ENCODE results near the gene TM4SF20.

Gene TM4SF20

DNA sequence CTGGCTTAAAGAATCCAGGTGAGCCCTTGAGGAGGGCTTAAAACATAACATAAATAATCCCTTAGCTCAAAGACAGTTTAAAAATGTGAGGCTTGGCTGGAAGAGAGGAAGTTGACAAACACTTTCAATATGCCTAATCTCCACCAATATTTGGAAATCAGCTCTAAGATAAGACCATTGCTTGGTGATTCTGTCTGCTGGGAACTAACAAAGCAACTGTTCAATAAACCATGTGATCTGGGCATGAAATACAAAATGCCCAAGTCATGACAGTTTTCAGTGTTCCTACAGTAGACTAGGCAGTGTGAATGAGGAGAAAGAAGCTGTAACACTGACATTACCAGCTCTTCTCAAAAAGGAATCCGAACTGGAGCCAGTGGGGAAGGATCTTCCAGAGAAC lies 43.4 kb downstream of the TM4SF20 start:
- no peak overlapping the region for H3K4me3 Mint-ChIP-seq
- no peaks in the 10 kb centered on the region for H3K27me3 Mint-ChIP-seq (ENCODE audit: low read depth)
- DNase-seq (ENCODE audit: low spot score) = no peak
- H3K9me3 Mint-ChIP-seq = no peaks in the 10 kb centered on the region
- H3K27ac Mint-ChIP-seq = no peak overlapping the region
- peaks cover 24% of the 10 kb centered on the region for H3K4me1 Mint-ChIP-seq (ENCODE audit: low read depth)
- H3K36me3 Mint-ChIP-seq (ENCODE audit: low read depth) = peaks cover 59% of the 10 kb centered on the region

DNA sequence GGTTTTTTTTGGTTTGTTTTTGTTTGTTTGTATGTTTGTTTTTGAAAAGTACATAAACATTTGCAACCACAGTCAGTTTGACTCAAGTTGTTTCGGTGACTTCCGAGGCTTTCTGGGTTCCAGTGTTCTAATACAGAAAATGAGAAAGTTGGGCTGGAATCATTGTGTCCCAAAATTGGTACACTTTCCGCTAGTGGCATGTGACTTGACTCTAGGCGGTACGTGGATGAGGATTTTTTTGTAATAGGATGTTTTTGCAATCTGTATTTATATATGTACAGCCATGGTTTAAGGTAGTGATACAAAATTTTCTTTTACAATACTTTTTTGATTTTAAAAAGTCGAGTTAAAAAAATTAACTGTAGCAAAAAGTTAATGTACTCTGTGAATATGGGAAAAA lies 52.3 kb downstream of the TM4SF20 start:
- no peak for DNase-seq (ENCODE audit: low spot score)
- Mint-ChIP-seq H3K36me3 (ENCODE audit: low read depth) (peaks cover 21% of the 10 kb centered on the region), H3K4me1 (ENCODE audit: low read depth) (peaks cover 37% of the 10 kb centered on the region), H3K27me3 (ENCODE audit: low read depth) (peaks cover 8% of the 10 kb centered on the region), H3K27ac (no peak overlapping the region), H3K4me3 (peak overlapping the region; percentile 94), H3K9me3 (peaks cover 12% of the 10 kb centered on the region)

DNA sequence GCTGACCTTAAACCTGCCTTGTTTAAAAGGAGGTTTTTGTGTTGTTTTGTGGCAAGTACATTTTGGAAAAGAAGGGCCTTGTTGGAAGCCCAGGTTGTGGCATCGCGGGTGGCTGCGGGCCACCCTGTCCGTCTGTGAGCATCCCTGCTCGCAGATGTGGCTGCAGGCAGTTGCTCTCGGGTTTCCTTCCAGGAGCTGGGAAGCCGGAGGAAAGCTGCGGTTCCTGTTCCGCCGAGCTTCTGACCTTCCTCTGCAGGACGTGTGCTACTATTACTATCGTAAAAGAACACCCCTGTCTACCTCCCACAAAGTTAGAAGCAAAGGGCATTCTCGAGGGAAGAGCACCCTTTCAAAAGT lies 53.3 kb downstream of the TM4SF20 start:
- Mint-ChIP-seq H3K27me3 (ENCODE audit: low read depth) (peaks cover 8% of the 10 kb centered on the region), H3K27ac (peak overlapping the region; percentile 94), H3K9me3 (peaks cover 12% of the 10 kb centered on the region), H3K4me1 (ENCODE audit: low read depth) (peaks cover 37% of the 10 kb centered on the region), H3K36me3 (ENCODE audit: low read depth) (peaks cover 14% of the 10 kb centered on the region), H3K4me3 (peak overlapping the region; percentile 94)
- no peak for DNase-seq (ENCODE audit: low spot score)

DNA sequence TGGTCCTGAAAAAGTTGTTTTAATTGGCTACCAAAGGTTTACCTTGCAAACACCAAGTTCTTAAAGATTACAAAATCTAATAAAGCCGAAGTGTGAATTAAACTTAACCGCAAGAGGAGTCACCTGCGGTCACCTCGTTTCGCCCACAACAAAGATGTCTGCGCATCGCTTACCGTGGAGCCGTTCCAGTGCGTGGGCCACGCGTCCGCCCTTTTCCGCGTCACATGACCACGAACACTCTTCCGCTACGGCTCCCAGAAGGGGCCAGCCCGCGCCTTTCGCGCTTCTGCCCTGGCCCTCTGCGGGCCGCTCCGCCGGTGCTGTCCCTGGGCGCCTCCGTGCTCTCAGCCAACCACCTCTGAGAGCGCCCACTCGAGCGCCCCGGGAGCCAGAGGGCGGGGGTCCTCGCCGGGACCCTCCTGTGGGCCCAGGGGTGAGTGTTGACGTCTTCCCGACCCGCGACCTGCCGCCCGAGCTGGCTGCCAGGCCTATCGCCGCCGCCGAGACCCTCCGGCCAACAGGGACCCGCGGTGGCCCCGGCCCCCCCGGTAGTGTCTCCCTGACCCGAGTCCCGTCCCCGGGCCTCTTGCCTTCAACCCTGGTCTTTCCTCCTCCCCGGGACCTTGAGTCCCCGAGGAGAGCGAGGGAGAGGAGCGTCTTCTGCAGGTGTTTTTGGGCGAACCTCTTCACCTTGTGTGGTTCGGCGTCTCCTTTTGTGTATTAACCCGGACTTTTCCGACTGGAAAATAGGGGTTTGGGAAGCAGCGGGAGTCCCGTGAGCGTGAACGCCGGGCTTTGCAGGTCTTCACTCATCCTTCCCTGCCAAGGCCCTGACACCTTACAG lies 53.9 kb downstream of the TM4SF20 start, which contains the start of gene MFF:
TSS of gene MFF (plus strand) at position 257 of the 844 bp plus-strand sequence. CDS start 5,415 bp downstream, outside the sequence.
- Mint-ChIP-seq H3K27ac (peak within 1 kb of the TSS; percentile 94), H3K27me3 (ENCODE audit: low read depth) (peaks cover 8% of the 10 kb centered on the region), H3K9me3 (peaks cover 12% of the 10 kb centered on the region), H3K4me3 (peak within 1 kb of the TSS; percentile 94), H3K4me1 (ENCODE audit: low read depth) (peaks cover 37% of the 10 kb centered on the region), H3K36me3 (ENCODE audit: low read depth) (peaks cover 10% of the 10 kb centered on the region)
- peak; percentile 94 for DNase-seq (ENCODE audit: low spot score)

DNA sequence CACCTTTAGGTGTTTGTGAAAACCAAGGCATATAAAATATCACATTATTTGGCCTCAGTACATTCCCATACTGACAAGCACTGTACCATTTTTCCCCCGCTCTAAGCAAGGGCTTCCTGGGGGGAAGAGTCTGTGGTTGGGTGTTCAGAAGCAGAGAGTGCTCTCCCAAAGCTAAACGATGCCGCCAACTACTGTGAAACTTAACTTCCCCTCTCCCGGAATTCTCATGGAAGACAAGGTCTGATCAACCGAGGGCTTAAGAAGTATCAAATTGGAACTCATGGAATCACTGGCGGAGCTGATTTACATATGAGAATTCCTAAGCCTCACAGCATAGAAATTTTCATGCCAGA lies 54.5 kb downstream of the TM4SF20 start:
- peaks cover 37% of the 10 kb centered on the region for H3K4me1 Mint-ChIP-seq (ENCODE audit: low read depth)
- H3K9me3 Mint-ChIP-seq = peaks cover 12% of the 10 kb centered on the region
- H3K27me3 Mint-ChIP-seq (ENCODE audit: low read depth) = peaks cover 8% of the 10 kb centered on the region
- peaks cover 9% of the 10 kb centered on the region for H3K36me3 Mint-ChIP-seq (ENCODE audit: low read depth)
- H3K4me3 Mint-ChIP-seq = peak overlapping the region; percentile 94
- no peak for DNase-seq (ENCODE audit: low spot score)
- peak overlapping the region; percentile 67 for H3K27ac Mint-ChIP-seq

DNA sequence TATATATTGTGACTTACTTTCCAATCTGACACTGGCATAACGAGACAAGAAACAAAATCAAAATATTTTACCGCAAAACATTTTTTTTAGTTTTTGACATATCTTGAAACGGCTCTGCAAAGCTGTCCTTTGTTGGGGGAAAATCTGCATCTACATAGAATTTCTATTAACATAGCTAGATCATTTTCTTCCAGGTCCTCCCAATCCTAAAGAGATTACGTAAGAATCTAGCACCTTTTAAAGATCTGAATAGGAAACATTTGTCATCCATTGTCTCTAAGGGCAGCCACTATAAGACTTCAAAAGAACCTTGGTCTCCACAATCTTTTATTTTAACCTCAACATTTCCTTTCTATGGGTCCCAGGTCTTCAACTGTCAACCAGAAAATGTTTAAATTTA lies 55.3 kb downstream of the TM4SF20 start:
- Mint-ChIP-seq H3K27me3 (ENCODE audit: low read depth) (peaks cover 8% of the 10 kb centered on the region), H3K27ac (no peak overlapping the region), H3K9me3 (peaks cover 12% of the 10 kb centered on the region), H3K36me3 (ENCODE audit: low read depth) (peaks cover 7% of the 10 kb centered on the region), H3K4me3 (no peak overlapping the region), H3K4me1 (ENCODE audit: low read depth) (peaks cover 37% of the 10 kb centered on the region)
- no peak for DNase-seq (ENCODE audit: low spot score)

DNA sequence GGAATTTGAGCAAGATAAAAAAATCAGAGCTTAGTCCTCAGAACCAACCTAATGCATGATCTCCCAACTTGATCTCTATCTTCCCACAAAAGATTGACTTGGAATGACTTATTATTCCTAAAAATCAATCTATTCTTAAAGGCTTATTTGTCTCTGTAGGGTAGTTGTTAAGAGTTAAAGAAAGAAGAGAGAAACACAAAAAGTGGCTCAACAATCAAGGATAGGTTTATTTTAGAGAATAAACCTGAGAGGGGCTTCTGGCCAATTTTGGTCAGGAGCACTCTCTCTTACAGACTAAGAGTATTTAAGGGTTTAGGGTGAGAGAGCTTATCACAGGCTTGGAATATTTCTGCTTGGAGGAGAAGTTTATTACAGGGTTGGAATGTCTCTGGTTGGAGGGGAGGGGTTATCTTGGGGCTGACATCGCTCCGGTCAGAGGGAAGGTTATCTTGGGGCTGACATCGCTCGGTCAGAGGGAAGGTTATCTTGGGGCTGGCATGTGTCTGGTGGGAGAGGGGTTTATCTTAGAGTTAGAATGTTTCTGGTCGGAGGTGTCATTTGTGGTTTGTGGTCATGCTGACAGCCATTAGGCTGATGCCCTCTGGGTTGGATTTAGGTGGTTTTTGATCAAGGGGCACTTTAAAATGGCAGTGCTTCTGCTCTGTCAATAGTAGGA lies 56.4 kb downstream of the TM4SF20 start:
- no peaks in the 10 kb centered on the region for H3K36me3 Mint-ChIP-seq (ENCODE audit: low read depth)
- H3K27me3 Mint-ChIP-seq (ENCODE audit: low read depth) = peaks cover 11% of the 10 kb centered on the region
- peaks cover 15% of the 10 kb centered on the region for H3K9me3 Mint-ChIP-seq
- H3K27ac Mint-ChIP-seq = no peak overlapping the region
- peaks cover 29% of the 10 kb centered on the region for H3K4me1 Mint-ChIP-seq (ENCODE audit: low read depth)
- no peak overlapping the region for H3K4me3 Mint-ChIP-seq
- DNase-seq (ENCODE audit: low spot score) = no peak

DNA sequence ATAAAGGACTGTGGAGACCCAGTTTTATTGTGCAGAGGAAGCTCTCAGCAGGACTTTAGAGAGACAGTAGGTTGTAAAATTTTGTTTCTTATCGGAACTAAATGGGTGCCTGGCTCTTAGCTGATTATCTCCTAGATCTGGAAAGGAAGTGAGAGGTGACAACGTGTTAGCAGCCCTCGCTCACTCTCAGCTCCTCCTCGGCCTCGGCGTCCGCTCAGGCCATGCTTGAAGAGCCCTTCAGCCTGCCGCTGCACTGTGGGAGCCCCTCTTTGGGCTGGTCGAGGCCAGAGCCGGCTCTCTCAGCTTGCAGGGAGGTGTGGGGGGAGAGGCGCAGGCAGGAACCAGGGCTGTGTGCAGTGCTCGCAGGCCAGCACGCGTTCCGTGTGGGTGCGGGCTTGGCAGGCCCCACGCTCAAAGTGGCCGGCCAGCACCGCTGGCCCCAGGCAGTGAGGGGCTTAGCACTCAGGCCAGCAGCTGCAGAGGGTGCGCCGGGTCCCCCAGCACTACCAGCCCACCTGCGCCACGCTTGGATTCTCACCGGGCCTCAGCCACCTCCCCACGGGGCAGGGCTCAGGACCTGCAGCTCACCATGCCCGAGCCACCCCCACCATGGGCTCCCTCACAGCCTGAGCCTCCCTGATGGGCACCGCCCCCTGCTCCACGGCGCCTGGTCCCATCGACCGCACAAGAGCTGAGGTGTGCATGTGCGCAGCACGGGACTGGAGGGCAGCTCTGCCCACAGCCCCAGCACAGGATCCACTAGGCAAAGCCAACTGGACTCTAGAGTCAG lies 58.6 kb downstream of the TM4SF20 start:
- peaks cover 13% of the 10 kb centered on the region for H3K27me3 Mint-ChIP-seq (ENCODE audit: low read depth)
- peaks cover 17% of the 10 kb centered on the region for H3K4me1 Mint-ChIP-seq (ENCODE audit: low read depth)
- no peak for DNase-seq (ENCODE audit: low spot score)
- no peaks in the 10 kb centered on the region for H3K36me3 Mint-ChIP-seq (ENCODE audit: low read depth)
- no peak overlapping the region for H3K4me3 Mint-ChIP-seq
- H3K27ac Mint-ChIP-seq = no peak overlapping the region
- peaks cover 18% of the 10 kb centered on the region for H3K9me3 Mint-ChIP-seq

DNA sequence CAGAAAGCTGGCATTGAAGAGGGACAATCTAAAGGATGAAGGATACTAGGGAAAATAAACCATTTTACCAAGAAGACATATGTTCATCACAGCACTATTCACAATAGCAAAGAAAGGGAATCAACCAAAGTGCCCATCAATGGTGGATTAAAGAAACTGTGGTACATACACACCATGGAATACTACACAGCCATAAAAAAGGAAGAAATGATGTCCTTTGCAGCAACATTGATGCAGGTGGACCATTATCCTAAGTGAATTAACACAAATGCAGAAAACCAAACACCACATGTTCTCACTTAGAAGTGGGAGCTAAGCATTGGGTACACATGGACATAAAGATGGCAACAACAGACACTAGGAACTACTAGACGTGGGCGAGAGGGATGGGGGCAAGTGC lies 61.3 kb downstream of the TM4SF20 start:
- no peak for DNase-seq (ENCODE audit: low spot score)
- Mint-ChIP-seq H3K4me3 (no peak overlapping the region), H3K9me3 (peaks cover 11% of the 10 kb centered on the region), H3K4me1 (ENCODE audit: low read depth) (peaks cover 2% of the 10 kb centered on the region), H3K27me3 (ENCODE audit: low read depth) (peaks cover 8% of the 10 kb centered on the region), H3K27ac (no peak overlapping the region), H3K36me3 (ENCODE audit: low read depth) (no peaks in the 10 kb centered on the region)

DNA sequence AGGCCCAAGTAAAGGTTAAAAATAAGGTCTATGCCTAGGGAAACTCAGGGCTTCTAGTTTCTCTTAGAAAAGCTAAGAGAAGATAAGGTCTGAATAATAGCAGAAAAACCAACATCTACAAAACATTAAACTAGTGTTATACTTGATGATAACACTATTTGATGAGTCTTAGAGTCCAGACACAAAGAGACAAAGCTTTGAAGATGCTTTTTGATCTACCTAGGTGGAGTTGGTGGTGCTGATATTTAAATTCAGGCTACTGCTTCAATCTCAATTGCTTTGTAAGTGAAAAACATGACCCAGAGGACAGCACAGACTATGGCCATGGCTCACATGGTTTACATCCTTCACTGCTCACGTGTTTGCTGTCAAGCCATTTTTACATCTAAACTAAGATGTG lies 65.8 kb downstream of the TM4SF20 start:
- Mint-ChIP-seq H3K4me1 (ENCODE audit: low read depth) (no peaks in the 10 kb centered on the region), H3K36me3 (ENCODE audit: low read depth) (no peaks in the 10 kb centered on the region), H3K27me3 (ENCODE audit: low read depth) (peaks cover 6% of the 10 kb centered on the region), H3K4me3 (no peak overlapping the region), H3K27ac (no peak overlapping the region), H3K9me3 (peaks cover 6% of the 10 kb centered on the region)
- no peak for DNase-seq (ENCODE audit: low spot score)

DNA sequence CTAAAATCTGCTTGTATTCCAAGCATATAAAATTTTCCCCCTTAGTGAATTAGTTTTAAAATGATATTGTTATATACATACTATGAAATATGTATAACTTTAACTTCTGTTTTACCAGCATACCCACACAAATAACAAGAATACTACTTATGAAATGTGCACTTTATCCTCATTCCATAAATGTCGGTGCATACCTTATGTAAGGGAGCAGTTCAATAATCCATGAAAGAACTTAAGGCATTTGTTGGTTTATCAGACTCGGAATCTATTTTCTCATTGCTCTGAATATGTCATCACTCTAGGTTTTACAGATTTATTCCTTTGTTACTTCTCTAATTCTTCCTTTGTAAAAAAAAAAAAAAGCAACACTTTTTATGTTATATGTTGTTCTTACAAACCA lies 66.5 kb downstream of the TM4SF20 start:
- Mint-ChIP-seq H3K9me3 (peaks cover 2% of the 10 kb centered on the region), H3K27me3 (ENCODE audit: low read depth) (peaks cover 2% of the 10 kb centered on the region), H3K4me1 (ENCODE audit: low read depth) (no peaks in the 10 kb centered on the region), H3K36me3 (ENCODE audit: low read depth) (no peaks in the 10 kb centered on the region), H3K4me3 (no peak overlapping the region), H3K27ac (no peak overlapping the region)
- no peak for DNase-seq (ENCODE audit: low spot score)

All from T-helper 2 cell treated with Interferon-gamma antibody and Interleukin-4, amounts not matched to agents 5 μg/mL and 100 μg/mL, for 36 hours (primary cell).